ENCODE results near the gene TTLL13.
"Not testable (repeated sequence)": the region's sequence is repeated elsewhere in the genome, so short reads cannot be mapped to it uniquely, and the experiment has no call there.

Gene TTLL13

DNA sequence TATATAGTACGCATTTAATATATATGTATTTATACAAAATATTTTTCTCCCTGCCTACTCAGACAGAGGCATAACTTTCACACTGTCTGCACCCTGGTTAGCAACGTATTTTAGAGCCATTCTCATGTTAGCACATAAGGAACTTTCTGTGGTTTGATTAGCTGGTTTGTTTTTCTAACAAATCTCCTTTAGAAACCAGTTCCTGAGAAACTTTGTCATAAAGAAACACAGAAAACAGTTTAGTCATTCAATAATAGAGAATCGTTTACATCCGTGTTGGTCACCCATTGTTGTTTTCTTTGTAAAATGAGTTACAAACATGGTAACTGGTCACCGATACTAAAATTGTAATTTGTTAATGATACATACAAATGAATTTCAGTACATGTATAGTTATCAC, 10.2 kb downstream of the TTLL13 start:
- peak; percentile 84 for DNase-seq (ENCODE audit: low read depth)
- H3K4me3 ChIP-seq (ENCODE audit: low read depth, low read length), result no peak overlapping the region; the same call in 1 of the 2 replicates
- TF ChIP-seq, protein P1, sequence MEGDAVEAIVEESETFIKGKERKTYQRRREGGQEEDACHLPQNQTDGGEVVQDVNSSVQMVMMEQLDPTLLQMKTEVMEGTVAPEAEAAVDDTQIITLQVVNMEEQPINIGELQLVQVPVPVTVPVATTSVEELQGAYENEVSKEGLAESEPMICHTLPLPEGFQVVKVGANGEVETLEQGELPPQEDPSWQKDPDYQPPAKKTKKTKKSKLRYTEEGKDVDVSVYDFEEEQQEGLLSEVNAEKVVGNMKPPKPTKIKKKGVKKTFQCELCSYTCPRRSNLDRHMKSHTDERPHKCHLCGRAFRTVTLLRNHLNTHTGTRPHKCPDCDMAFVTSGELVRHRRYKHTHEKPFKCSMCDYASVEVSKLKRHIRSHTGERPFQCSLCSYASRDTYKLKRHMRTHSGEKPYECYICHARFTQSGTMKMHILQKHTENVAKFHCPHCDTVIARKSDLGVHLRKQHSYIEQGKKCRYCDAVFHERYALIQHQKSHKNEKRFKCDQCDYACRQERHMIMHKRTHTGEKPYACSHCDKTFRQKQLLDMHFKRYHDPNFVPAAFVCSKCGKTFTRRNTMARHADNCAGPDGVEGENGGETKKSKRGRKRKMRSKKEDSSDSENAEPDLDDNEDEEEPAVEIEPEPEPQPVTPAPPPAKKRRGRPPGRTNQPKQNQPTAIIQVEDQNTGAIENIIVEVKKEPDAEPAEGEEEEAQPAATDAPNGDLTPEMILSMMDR (IDR thresholded peaks at IDR 0.05; ENCODE audit: insufficient read depth, low read depth, low read length, missing control alignments), result no peak

- not testable (repeated sequence) for DNase-seq (ENCODE audit: low read depth); H3K4me3 ChIP-seq (ENCODE audit: low read depth, low read length)
Observed at GRCh38 chr15:90260731-90261130, 11.4 kb downstream of the TTLL13 start.

DNA sequence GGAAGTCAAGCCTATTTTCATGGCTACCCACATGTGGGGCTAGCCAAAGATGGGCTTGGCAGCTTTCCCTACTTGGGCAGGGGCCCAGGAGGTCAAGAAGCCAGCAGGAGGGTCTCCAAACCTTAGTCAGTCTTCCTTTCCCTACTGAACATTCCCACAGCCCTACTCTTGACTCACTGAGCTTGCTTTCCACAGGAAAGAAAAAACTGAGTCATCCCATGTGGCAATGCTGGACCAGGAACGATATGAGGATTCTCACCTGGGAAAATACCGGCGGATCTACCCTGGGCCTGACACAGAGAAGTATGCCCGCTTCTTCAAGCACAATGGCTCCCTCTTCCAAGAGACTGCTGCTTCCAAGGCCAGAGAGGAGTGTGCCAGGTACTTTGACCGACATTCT, 12.5 kb downstream of the TTLL13 start:
- no peak for DNase-seq (ENCODE audit: low read depth)
- no peak overlapping the region for H3K4me3 ChIP-seq (ENCODE audit: low read depth, low read length)
- TF ChIP-seq, protein P1 (IDR thresholded peaks at IDR 0.05; ENCODE audit: insufficient read depth, low read depth, low read length, missing control alignments), result no peak

GRCh38 chr15:90262426-90262825, 13.1 kb downstream of the TTLL13 start:
- no peak for DNase-seq (ENCODE audit: low read depth)
- TF ChIP-seq, protein P1 (IDR thresholded peaks at IDR 0.05; ENCODE audit: insufficient read depth, low read depth, low read length, missing control alignments), result no peak
- H3K4me3 ChIP-seq (ENCODE audit: low read depth, low read length), result no peak overlapping the region

DNA sequence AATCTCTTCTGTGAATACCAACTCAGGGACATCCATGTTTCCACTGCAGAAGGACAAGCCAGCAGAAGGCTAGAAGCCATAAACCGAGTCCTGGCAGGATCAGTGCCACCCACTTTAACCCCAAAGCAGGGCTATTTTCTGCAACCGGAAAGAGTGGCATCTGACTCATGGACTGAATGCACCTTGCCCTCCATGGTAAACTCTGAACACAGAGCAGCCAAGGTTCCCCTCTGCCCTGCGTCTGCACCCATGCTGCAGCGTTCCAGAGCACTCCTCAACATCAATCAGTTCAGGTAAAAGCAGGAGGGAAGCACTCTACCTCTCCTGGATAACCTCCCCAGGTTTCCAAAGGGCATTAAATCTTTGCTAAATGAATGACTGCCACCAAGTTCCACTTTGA, 15.3 kb downstream of the TTLL13 start:
- peak overlapping the region; percentile 80 for H3K4me3 ChIP-seq (ENCODE audit: low read depth, low read length)
- DNase-seq (ENCODE audit: low read depth), result peak; percentile 30
- TF ChIP-seq, protein P1 (IDR thresholded peaks at IDR 0.05; ENCODE audit: insufficient read depth, low read depth, low read length, missing control alignments), result no peak

GRCh38 chr15:90265271-90266060, 16.1 kb downstream of the TTLL13 start, which contains the start of gene NGRN:
Gene NGRN, plus strand, starts transcription at chr15:90265672. Its CDS starts 41 bp downstream, at chr15:90265713.
- H3K4me3 ChIP-seq (ENCODE audit: low read depth, low read length), result peak within 1 kb of the TSS; percentile 80
- DNase-seq (ENCODE audit: low read depth), result peak; percentile 94
- TF ChIP-seq, protein P1 (IDR thresholded peaks at IDR 0.05; ENCODE audit: insufficient read depth, low read depth, low read length, missing control alignments), result no peak

DNA sequence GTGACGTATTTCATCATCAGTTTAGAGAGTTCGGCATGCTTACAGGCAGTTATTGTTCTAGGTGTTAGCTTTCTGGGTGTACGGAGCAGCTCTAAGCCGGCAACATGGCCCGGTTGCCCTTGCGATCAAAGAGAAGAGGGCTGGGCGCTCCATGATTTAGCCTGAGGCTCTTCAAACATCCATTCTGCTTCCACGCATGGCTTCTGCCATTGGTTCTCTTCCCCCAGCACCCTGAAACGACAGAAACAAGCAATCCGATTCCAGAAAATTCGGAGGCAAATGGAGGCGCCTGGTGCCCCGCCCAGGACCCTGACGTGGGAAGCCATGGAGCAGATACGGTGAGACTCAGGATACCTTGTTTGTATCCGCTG, 16.7 kb downstream of the TTLL13 start:
- DNase-seq (ENCODE audit: low read depth), result peak; percentile 45
- TF ChIP-seq, protein P1 (IDR thresholded peaks at IDR 0.05; ENCODE audit: insufficient read depth, low read depth, low read length, missing control alignments), result no peak
- peak overlapping the region; percentile 80 for H3K4me3 ChIP-seq (ENCODE audit: low read depth, low read length)

All from GM12865 (cell line).